NCI-H1105 treated with DMSO at 0.1 percent for 48 hours (cell line): ENCODE measurements around the gene SHROOM3.
A peak's percentile ranks its signal among the peaks of the same experiment; 100 is the strongest.

Source experiments
- DNase-seq: peaks from one replicate; lab custom pipeline; 2025; lab: John Stamatoyannopoulos, UW

The SHROOM3 gene

GRCh38 chr4:76663824-76664223 is 228.8 kb downstream of the SHROOM3 start:
- no peak for DNase-seq

GRCh38 chr4:76665153-76665552 is 230.1 kb downstream of the SHROOM3 start:
- DNase-seq: no peak

- no peak for DNase-seq
Observed at GRCh38 chr4:76665721-76666120, 230.7 kb downstream of the SHROOM3 start.

- DNase-seq: no peak
Observed at GRCh38 chr4:76666944-76667532, 232.0 kb downstream of the SHROOM3 start.

- no peak for DNase-seq
Observed at GRCh38 chr4:76670631-76671030, 235.6 kb downstream of the SHROOM3 start.

GRCh38 chr4:76673362-76673761 is 238.3 kb downstream of the SHROOM3 start:
- DNase-seq: no peak

- DNase-seq: no peak
Observed at GRCh38 chr4:76674983-76675382, 240.0 kb downstream of the SHROOM3 start.

- peak; percentile 40 for DNase-seq
Observed at GRCh38 chr4:76677571-76678326, 242.7 kb downstream of the SHROOM3 start.

GRCh38 chr4:76679691-76680090 is 244.7 kb downstream of the SHROOM3 start:
- DNase-seq: no peak

- no peak for DNase-seq
Observed at GRCh38 chr4:76680952-76681351, 245.9 kb downstream of the SHROOM3 start.

- no peak for DNase-seq
Observed at GRCh38 chr4:76681996-76682395, 247.0 kb downstream of the SHROOM3 start.

GRCh38 chr4:76683144-76683543 is 248.1 kb downstream of the SHROOM3 start:
- DNase-seq: no peak

GRCh38 chr4:76687746-76688448 is 252.9 kb downstream of the SHROOM3 start:
- peak; percentile 28 for DNase-seq

- DNase-seq: peak; percentile 41
Observed at GRCh38 chr4:76688619-76689144, 253.7 kb downstream of the SHROOM3 start.

GRCh38 chr4:76689145-76689817 is 254.3 kb downstream of the SHROOM3 start:
- DNase-seq: peak; percentile 46

- no peak for DNase-seq
Observed at GRCh38 chr4:76690011-76690905, 255.2 kb downstream of the SHROOM3 start.

GRCh38 chr4:76690906-76691275 is 255.9 kb downstream of the SHROOM3 start:
- no peak for DNase-seq

GRCh38 chr4:76691807-76692582 is 257.0 kb downstream of the SHROOM3 start:
- DNase-seq: no peak

- DNase-seq: no peak
Observed at GRCh38 chr4:76692761-76693160, 257.7 kb downstream of the SHROOM3 start.

GRCh38 chr4:76694056-76694455 is 259.0 kb downstream of the SHROOM3 start:
- DNase-seq: no peak

- DNase-seq: peak; percentile 30
Observed at GRCh38 chr4:76696109-76696508, 261.1 kb downstream of the SHROOM3 start.
